AG04449 (cell line): Measurements from ENCODE around the gene GNRHR.
"Not testable (repeated sequence)": the region's sequence is repeated elsewhere in the genome, so short reads cannot be mapped to it uniquely, and the experiment has no call there.

Experiments used
- CTCF ChIA-PET: fragments of 350-600 bp; formaldehyde crosslinking; extraction: SDS; loops from one replicate; lab custom pipeline; 2021; ENCODE audit warnings: antibody characterized with exemption; lab: Yijun Ruan, JAX
- POLR2A ChIA-PET: fragments of 400-600, 350-600 bp; formaldehyde crosslinking; extraction: SDS; loops from one replicate; lab custom pipeline; 2020; ENCODE audit warnings: antibody characterized with exemption, inconsistent platforms; lab: Yijun Ruan, JAX
- DNase-seq: peaks from one replicate; pipeline ENCODE4 v3.0.0-alpha.2; 2010; ENCODE audit warnings: low read depth, low spot score
- H3K4me3 ChIP-seq: 2 replicates; pipeline ENCODE4 v1.5.1; 2011; ENCODE audit warnings: low read depth, mild to moderate bottlenecking, control low read depth, low read length
- TF ChIP-seq, protein P1 (sequence below): IDR thresholded peaks from one replicate; pipeline ENCODE4 v1.5.1; 2011; ENCODE audit warnings: mild to moderate bottlenecking, moderate library complexity, low read length, control low read depth, inconsistent platforms; ENCODE audit not compliant: insufficient read depth; ENCODE audit errors: missing control alignments

Gene GNRHR

DNA sequence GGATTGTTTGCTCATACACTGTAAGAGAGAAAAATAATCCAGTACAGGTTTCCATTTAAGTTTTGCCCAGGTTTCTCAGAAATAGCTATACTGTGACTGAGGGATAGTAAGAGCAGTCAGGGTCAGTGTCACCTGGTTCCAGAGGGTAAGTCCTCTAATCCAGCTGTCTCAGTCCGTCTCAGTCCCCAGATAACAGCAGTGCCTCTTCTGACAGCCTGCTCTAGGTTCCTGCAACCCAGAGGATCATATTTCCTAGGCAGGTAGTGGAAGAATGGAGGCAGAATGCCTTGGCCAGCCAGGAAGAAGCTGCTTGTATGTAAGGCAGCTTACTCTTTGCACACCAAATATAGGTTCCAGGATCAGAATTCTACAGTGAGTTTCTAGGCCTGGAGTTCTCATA lies 22.6 kb upstream of the GNRHR start:
- TF ChIP-seq, protein P1, sequence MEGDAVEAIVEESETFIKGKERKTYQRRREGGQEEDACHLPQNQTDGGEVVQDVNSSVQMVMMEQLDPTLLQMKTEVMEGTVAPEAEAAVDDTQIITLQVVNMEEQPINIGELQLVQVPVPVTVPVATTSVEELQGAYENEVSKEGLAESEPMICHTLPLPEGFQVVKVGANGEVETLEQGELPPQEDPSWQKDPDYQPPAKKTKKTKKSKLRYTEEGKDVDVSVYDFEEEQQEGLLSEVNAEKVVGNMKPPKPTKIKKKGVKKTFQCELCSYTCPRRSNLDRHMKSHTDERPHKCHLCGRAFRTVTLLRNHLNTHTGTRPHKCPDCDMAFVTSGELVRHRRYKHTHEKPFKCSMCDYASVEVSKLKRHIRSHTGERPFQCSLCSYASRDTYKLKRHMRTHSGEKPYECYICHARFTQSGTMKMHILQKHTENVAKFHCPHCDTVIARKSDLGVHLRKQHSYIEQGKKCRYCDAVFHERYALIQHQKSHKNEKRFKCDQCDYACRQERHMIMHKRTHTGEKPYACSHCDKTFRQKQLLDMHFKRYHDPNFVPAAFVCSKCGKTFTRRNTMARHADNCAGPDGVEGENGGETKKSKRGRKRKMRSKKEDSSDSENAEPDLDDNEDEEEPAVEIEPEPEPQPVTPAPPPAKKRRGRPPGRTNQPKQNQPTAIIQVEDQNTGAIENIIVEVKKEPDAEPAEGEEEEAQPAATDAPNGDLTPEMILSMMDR = no peak
- ChIA-PET POLR2A (no interaction called here), CTCF (no interaction called here)
- no peak for DNase-seq
- H3K4me3 ChIP-seq = no peak overlapping the region

DNA sequence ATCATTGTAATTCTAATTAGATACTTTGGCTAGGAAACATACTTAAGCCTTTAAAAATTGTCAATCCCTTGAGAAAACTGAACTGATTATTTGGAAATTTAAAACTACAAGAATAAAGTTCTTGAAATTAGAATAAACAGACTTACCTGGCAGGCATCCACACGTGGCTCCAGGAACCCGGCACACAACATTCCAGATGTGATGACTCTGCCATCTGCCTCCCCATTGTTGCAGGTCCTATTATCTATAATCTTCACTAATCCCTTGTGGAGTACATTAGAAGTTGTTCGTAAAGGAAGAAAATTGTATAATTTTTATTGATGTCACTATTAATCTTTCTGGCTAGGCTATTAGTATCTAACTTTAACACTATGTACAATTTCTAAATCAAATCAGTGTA lies 16.2 kb upstream of the GNRHR start:
- ChIA-PET POLR2A (no interaction called here), CTCF (interaction anchor here (0.8 kb wide), 1 partner anchor 18 kb away, joined by 4 read pairs; no protein-coding TSS in a partner anchor)
- H3K4me3 ChIP-seq = no peak overlapping the region
- TF ChIP-seq, protein P1 = no peak
- DNase-seq = no peak

DNA sequence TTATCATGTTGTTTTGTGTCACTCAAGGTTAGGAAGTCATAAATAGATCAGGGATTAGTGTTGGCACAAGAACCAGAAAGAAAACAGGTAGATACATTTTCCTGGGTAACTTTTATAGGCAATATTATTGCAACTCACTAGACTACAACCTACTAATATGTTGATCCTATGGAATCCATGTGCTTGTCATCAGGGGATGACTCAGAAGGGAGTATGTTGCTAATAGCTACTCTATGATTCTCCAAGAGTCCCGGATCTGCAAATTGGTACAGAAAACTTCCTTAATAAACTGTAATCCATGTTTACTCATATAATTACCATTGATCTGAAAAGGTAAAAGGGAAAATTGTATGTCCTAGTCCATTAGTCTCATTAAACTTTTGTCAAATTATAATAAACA lies 11.7 kb upstream of the GNRHR start:
- TF ChIP-seq, protein P1 = no peak
- POLR2A ChIA-PET = no interaction called here
- no peak overlapping the region for H3K4me3 ChIP-seq
- no peak for DNase-seq
- CTCF ChIA-PET = interaction anchor here (1.3 to 7.4 kb wide), 2 partner anchors 11 to 18 kb away, joined by 4 to 59 read pairs; no protein-coding TSS in a partner anchor

DNA sequence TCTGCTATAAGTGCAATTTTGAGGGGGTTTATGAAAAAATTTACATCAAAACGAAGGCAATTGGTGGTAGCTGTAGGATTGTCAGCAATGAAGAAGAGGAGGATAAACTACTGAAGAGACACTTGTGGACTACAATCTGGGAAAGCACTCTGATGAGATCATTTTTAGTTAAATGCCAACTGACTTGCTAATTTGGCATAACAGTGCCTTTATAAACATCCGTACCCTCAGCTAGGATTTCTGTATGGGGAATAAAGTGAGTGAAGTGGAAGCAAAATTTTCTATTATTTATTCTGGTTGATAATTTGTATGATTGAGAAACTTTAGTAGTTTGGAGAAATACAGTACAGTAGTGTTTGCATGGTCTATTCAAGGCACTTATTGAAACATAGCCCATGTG lies 11.2 kb upstream of the GNRHR start:
- TF ChIP-seq, protein P1 = no peak
- no peak for DNase-seq
- no peak overlapping the region for H3K4me3 ChIP-seq
- ChIA-PET POLR2A (no interaction called here), CTCF (interaction anchor here (1.0 to 7.4 kb wide), 2 partner anchors 10 to 18 kb away, joined by 4 to 59 read pairs; no protein-coding TSS in a partner anchor)

- TF ChIP-seq, protein P1 = no peak
- ChIA-PET POLR2A (no interaction called here), CTCF (interaction anchor here (7.4 kb wide), 1 partner anchor 17 kb away, joined by 59 read pairs; no protein-coding TSS in a partner anchor)
- no peak overlapping the region for H3K4me3 ChIP-seq
- no peak for DNase-seq
Observed at GRCh38 chr4:67764183-67764582, 10.0 kb upstream of the GNRHR start.

DNA sequence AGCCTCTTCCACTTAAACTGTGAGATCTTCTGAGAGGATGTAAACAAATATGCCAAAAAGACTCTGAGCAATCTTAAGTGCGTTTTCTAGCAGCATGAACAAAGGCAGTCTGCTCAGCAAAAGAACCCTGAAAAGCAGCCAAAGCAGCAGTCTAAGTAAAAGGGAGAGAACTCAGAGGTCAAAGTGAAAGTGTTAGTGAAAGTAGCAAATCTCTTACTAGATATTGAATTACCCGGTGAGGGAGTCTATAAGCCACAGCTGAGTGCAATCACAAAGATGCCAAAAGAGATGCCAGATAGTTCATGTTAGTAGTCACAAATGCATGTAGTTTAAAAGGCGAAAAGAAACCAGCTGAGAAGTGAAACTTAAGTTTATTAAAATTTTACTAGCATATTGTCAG lies 7.9 kb upstream of the GNRHR start:
- no peak for DNase-seq
- ChIA-PET CTCF (interaction anchor here (7.4 kb wide), 1 partner anchor 15 kb away, joined by 59 read pairs; no protein-coding TSS in a partner anchor), POLR2A (no interaction called here)
- TF ChIP-seq, protein P1 = no peak
- H3K4me3 ChIP-seq = no peak overlapping the region

GRCh38 chr4:67756991-67757390 lies 2.8 kb upstream of the GNRHR start:
- CTCF ChIA-PET = interaction anchor here (1.8 to 6.8 kb wide), 2 partner anchors 10 to 18 kb away, joined by 5 to 51 read pairs; no protein-coding TSS in a partner anchor
- POLR2A ChIA-PET, H3K4me3 ChIP-seq, DNase-seq: not testable (repeated sequence)
